Suppressor macrophage (primary cell): ENCODE measurements around the gene UBTD1.
A peak's percentile ranks its signal among the peaks of the same experiment; 100 is the strongest.
"Not testable (repeated sequence)": the region's sequence is repeated elsewhere in the genome, so short reads cannot be mapped to it uniquely, and the experiment has no call there.

Experiments
- DNase-seq, 4 experiments: peaks; one replicate each; pipeline ENCODE4 v3.0.0-alpha.2; 2020 to 2022

UBTD1 gene

DNA sequence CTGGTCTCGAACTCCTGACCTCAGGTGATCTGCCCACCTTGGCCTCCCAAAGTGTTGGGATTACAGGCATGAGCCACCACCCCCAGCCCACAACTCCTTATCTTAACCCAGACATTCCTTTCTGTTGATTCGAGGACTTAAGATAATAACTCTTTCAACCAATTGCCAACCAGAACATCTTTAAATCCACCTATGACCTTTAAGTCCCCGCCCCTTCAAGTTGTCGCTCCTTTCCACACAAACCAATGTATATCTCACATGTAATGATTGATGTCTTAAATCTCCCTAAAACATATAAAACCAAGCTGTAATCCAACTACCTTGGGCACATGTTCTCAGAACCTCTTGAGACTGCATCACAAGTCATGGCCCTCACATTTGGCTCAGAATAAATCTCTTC is 66.1 kb downstream of the UBTD1 start:
- no peak for DNase-seq

DNA sequence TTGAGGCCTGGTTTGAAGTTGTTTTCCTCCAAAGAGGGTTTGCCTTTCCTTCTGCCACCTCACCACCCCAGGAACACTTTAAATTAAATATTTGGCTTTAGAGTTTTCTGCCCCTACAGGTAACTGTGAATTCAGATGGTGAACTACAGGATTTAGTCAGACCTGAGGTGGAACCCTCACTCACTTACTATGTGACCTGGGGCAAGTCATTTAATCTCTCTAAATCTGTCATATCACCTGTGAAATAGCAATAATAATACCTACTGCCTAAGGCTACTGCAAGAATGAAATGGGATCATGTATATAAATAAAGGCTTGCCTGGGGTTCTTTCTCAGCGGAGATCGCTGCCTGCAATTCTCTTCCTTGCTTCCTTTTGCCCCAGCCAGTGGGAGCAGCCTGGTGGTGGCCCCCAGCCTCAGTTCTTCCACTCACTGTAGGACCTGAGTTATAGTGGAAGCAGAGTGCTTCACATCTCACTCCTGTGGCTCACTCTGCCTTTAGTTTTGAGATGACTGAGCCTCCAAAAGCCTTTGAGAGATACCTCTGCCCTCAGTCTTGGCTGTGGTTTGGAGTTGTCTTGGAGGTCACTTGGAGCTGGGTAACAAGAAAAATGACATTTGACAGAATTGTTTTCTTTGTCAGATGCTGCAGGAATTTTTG is 67.7 kb downstream of the UBTD1 start:
- DNase-seq: no peak

DNA sequence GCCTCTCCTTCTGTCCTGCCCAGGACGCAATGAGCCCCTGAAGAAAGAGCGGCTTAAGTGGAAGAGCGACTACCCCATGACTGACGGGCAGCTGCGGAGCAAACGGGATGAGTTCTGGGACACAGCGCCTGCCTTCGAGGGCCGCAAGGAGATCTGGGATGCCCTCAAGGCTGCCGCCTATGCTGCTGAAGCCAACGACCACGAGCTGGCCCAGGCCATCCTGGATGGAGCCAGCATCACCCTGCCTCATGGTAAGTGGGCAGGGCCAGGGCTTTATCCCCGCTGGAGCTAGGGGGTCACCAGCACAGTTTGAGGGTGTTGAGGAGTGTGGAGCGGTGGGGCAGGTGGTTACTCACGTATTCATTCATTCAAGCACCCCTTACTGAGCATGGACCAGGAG is 69.2 kb downstream of the UBTD1 start:
- no peak for DNase-seq

DNA sequence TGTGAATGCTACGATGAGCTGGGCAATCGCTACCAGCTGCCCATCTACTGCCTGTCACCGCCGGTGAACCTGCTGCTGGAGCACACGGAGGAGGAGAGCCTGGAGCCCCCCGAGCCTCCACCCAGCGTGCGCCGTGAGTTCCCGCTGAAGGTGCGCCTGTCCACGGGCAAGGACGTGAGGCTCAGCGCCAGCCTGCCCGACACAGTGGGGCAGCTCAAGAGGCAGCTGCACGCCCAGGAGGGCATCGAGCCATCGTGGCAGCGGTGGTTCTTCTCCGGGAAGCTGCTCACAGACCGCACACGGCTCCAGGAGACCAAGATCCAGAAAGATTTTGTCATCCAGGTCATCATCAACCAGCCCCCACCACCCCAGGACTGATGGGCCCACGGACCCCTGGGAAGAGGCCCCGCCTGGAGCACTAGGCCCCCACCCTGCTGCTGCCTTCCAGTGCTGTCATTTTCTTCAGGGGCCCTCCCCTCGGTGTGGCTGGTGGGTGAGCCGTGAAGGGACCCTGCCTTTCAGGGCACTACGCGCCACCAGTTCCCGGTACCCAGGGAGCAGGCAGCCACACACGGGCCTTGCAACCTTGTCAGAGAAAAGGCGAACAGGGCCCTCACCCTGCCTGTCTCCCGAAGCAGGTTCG is 71.5 kb downstream of the UBTD1 start:
- DNase-seq: no peak

DNA sequence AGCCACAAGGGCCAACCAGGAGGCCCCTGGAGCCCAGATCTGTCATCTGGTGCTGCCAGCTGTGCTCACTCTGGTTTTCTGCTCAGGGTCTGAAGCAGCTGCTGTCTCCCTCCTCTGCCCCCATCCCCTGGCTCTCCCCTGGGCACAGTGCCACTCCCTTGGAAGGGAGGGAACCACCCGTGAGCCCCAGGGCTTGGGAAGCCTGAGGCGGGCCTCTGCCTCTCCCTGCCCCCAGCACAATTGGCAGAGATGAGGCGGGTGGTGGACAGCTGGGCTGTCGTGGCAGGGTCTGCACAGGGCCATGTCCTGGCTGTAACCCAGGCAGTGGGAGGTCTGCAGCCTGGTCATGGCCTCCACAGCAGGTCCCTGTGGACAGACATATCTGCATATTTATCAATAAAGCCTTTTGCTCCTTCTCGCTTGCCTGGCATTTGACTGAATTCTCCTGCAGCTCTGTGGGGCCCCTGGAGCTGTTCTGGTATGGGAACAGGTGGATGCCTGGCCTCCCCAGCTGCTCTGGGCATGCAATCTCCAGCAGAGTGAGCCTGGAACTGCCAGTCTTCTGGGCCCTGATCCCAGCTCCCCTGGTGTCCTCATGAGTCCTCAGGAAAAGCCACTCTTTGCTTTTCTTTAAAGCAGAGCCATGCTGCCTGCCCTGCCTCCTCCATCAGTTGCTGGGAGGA is 72.2 kb downstream of the UBTD1 start:
- no peak for DNase-seq

DNA sequence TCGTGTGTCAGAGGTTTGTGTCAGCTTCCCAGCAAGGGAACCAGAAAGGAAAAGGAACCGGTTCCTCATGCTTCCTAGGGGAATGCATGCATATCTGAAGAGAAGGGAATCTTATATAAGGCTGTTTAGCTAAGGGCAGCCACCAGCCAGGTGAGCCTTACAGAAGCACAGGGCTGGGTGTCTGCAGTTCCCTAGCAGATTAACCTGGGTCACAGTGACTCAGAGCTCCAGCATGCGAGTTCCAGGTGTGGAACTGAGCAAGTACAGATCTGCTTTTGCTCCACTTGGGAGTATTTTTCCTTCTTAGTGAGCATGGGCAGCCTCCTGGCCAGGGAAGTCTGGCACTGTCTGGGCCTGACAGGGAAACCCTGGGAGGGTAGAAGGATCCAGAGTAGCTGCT is 72.9 kb downstream of the UBTD1 start:
- no peak for DNase-seq

DNA sequence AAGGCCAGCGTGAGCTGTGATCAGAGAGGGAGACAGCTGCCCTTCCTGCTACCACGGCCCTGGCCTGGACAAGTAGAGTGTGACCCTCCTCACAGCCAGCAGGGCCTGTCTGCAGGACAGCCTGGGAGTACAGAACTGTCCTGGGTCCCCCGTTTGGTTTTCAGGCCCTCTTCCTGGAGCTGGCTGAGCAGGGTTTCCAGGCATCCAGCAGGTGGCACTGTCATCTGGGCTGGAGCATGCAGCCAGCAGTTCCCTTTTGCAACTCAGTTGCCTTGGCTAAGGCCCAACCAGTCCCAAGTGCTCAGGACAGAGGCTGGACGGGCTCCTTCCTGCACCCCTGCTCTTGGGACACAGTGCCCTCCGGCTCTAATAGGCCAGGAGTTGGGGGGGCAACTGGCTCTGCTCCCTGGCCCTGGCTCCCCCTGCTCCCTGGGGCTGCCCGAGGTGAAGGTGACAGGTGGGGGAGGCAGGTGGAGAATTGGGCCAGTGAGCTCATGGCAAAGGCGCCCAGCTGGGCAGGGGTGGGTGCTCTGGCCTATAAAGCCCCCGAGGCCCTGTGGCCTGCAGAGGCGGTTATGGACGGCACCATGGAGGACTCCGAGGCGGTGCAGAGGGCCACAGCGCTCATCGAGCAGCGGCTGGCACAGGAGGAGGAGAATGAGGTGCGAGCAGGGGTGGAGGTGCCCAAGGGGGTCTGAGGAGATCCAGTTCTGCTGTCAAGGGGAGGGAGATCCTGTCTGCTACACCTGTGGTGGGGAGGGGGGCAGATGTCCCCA is 73.7 kb downstream of the UBTD1 start, which contains the start of gene ANKRD2:
Gene ANKRD2 (plus strand): TSS at position 566 of the 776 bp plus-strand sequence. CDS start 10 bp downstream, at position 576.
- peak; percentile 69 to 91 (median 83) for DNase-seq

DNA sequence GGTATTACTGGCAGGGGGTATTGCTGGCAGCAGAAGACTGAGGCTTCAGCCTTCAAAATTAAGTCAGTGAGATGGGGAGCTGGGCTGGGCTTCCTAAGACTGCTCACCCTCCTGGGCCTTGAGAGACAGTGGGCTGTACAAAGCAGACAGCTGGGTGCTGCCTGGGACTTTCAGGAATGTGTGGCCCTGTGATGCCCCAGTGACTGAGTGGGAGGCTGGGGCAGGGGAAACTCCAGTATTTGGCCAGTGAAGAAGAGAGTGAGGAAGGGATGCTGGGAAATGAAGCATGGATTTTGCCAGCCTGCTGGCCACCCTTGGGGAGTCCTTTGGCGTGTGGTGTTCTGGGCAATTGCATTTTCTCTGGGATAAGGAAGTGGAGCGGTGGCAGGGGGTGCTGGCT is 74.3 kb downstream of the UBTD1 start:
- peak in 2 of 4 experiments; percentile 17 to 23 for DNase-seq

DNA sequence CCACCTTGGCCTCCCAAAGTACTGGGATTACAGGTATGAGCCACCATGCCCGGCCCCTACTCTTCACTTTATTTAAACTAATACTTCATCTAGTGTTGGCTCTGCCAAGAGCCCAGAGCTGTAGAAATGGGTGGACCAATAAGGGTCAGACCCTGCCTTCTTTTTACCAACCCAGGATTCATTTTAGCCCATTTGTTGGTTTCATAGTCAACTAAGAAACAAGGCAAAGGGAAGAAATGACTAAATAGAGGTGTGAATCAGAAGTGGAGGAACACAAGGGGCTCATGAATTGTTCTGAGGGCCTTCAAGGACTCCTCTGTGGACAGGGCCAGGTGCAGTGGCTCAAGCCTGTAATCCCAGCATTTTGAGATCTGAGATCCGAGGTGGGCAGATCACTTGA is 74.9 kb downstream of the UBTD1 start:
- no peak for DNase-seq

DNA sequence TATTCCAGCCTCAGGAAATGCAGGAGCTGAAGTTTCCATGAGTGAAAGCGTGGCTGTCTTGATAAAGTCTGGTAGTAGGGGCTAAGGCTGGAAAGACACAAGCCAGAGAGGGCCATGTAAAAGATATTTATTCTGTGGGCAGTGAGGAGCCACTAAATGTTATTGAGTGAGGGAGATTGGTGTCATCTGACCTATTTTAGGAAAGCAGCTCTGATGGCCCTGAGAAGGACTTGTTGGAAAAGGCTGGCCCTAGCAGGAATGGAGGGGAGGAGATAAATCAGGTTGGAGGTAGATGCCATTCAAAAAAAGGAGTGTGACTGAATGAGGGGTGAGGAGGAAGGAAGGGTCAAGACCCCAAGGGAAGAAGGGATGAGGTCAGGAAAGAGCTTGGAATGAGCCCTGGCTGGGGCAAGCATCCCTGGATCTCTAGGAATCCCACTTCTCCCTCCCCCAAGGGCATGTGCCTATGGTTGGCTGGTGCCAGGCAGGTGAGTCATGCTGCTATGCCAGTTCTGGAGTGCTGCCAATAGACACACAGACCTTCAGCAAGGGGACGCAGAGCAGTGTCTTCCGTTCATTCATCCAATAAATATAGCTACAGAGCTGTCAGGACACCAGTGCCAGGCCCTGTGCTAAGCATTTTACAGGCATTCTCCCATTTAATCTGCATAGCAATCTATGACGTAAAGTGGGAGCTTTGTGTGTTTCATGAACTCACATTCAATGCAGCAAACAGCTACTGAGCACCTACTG is 75.8 kb downstream of the UBTD1 start:
- DNase-seq: peak in 2 of 4 experiments; percentile 21 to 36

DNA sequence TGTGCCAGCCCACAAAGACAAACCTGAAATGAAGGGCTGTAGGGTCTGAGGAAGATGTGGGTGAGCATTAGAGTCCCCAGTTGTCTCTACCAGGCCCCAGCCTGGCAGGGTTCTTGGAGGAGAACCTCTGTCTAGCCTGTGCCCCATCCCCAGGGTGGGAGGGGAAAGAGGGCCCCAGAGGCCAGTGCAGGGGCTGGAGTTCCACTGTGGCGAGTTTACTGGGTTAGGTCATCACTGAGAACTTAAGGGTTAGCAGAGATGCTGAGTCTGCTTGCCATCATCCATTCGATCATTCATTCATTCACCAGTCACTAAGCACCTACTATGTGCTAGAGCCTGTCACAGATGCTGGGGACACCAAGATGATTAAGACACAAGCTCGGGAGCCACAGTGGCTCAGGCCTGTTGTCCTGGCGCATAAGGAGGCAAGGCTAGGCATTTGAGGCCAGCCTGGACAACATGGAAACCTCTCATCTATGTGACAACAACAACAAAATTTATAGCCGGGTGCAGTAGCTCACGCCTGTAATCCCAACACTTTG is 76.5 kb downstream of the UBTD1 start:
- DNase-seq: no peak

DNA sequence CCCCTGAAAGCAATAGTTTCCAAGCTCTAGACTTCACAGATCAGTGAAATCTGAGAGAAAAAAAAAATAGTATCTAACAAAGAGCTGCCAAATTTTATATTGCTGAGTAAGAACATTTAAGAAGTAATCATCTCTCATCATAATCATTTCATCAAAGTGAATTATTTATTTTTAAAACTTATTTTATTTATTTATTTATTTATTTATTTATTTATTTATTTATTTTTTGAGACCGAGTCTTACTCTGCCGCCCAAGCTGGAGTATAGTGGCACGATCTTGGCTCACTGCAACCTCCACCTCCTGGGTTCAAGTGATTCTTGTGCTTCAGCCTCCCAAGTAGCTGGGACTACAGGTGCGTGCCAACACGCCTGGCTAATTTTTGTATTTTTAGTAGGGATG is 77.8 kb downstream of the UBTD1 start:
- not testable (repeated sequence) for DNase-seq

DNA sequence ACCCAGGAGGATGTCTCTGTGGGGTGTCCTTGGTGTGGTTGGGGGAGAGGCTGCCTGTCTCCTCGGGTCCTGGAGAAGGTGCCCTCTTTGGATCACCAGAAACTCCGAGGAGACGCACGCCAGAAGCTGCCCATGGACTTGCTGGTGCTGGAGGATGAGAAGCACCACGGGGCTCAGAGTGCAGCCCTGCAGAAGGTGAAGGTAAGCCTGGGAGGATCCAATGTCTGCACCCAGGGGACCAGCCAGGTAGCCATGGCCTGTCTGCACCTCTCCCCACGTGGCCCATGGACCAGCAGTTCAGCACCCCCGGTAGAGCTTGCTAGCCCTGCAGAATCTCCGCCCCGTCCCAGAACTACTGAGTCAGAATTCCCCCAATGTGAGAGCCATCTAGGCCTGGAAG is 79.0 kb downstream of the UBTD1 start:
- no peak for DNase-seq

DNA sequence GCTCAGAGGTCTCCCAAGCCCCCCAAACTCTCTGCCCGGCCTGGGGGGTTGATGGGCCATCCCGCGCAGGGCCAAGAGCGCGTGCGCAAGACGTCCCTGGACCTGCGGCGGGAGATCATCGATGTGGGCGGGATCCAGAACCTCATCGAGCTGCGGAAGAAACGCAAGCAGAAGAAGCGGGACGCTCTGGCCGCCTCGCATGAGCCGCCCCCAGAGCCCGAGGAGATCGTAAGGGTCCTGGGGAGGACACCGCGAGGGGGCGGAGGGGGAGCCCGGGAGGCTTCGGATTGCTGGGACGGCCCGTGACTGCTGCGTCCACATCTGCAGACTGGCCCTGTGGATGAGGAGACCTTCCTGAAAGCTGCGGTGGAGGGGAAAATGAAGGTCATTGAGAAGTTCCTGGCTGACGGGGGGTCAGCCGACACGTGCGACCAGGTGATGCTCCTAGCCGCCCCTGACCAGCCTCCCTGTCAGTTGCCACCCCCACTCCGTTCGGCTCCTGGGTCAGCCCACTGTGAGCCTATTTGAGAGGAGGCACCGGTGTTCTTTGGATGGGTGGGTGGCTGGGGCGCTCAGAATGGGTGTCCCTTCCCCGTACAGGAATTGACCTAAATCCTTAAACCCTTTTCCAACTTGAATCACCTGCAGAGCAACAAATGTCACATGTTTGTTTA is 79.6 kb downstream of the UBTD1 start:
- peak in 1 of 4 experiments; percentile 6 for DNase-seq

DNA sequence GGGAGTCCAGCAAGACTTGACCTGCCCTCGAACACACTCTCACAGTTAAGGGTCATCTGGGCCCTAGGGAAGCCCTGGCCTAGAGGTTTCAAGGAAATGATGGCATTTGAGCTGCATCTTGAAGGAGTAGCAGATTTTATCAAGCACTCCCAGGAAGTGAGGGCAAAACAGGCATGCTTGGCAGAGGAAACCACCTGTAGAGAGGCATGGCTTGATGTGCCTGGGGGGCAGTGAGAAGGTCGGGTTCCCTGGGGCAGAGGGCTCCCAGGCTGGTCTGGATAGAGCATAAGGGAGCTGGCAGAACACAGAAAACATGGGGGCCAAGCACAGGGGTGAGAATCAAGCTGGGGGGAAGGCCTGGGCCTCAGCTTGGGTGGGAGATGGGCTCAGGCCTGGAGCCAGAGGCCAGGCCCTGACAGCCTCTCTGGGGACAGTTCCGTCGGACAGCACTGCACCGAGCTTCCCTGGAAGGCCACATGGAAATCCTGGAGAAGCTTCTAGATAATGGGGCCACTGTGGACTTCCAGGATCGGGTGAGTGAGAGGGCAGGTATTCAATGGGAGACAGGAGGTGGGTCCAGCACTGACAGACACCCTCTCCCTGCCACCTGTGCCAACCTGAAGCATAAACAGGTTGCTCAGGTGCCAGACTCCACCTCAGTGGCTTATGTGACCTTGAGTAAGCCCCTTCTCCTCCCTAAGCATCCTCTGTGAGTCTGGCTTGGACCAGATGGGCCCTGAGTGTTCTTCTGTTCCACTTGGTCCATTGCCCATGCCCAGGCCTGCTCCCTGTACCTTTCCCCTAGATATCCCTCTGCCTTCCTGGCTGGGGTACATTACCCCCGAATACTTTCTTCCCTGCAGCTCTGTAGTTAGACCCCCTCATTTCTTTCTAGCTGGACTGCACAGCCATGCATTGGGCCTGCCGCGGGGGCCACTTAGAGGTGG is 82.0 kb downstream of the UBTD1 start:
- no peak for DNase-seq

DNA sequence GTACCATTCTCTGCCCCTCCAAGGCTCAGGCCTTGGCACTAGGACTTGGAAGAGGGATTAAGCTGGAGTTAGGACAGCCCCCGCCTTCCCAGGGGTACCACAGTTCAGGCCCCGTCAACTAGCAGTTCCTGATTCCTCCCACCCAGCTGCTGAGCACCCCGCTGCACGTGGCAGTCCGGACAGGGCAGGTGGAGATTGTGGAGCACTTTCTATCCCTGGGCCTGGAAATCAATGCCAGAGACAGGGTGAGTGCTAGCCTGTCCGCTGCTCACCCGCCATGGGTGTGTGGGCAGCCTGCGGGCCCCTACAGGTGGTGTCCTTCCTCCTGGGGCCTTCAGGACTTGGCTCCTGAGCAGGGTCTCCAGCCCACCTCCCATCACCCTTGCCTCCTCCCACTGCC is 83.4 kb downstream of the UBTD1 start:
- no peak for DNase-seq

DNA sequence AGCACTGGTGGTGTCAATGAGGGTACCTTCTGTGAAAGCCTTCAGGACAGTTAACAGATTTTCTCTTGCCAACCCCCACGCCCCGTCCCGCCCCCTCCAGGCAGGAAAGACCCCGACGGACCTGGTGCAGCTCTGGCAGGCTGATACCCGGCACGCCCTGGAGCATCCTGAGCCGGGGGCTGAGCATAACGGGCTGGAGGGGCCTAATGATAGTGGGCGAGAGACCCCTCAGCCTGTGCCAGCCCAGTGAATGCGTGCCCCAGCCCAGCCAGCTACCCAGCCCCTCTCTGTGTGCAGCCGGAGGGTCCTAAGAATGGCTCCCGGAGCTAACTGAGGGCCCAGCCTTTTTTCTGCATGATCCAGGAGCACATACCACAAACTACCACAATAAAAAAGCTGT is 84.8 kb downstream of the UBTD1 start:
- no peak for DNase-seq

DNA sequence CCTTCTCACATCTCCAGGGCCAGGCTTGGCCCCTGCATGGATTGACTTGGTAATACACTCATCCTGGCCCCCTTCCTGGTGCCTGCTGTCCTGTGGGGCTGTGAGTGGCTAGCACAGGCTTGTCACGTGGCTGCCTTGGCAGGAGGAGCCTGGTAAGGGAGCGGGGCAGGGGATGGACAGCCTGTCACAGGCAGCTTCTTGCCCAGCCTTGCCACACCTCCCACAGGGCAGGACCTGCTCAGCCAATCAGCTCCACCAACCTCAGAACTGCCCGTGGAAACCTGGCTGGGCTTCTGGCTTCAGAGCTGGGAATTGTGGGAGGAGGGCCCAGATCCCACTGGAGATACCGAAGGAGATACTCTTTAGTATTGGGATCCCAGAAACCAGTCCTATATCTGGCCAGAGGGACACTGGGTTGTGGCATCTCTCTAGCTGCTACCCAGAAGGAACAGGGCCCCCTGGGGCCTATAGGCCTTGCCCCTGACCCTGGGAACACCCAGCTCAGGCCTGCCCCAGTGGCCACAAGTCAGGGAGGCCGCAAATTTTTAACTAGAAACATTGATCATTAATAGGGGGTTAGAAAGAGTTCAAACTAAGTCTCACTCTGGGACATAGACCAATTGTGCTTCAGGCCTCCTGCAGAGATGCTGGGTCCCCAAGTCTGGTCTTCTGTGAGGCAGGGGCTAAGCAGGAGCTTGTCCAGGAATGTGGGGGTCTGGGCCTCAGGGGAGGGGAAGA is 85.5 kb downstream of the UBTD1 start, which contains the start of gene HOGA1:
Gene HOGA1 (plus strand): TSS at position 330 of the 738 bp plus-strand sequence. CDS start 315 bp downstream, at position 645.
- DNase-seq: no peak

DNA sequence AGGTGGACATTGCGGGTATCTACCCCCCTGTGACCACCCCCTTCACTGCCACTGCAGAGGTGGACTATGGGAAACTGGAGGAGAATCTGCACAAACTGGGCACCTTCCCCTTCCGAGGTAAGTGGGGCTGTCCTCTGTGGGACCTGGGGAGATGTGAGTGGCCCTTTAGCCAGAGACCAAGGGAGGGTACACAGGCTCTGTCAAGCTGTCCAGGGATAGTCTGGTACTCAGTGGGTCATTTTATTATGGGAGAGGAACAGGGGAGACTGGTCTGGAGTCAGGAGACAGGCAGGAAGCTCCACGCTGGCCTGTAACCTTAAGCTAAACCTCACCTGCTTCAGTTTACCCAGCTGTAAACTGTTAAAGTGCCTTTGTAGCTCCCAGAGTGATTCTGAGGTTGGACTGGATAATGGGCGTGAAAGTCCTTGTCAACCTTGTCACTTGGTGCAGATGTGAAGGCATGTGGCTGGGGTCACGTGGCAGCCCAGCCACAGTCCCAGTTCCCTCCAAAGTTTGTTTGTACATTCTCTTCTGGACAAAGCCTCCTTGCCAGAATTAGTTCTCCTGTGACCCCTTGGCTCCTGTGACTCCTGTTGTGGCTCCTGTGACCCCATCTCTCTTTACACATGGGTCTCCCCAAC is 86.2 kb downstream of the UBTD1 start:
- no peak for DNase-seq
